PC-9 (cell line): ENCODE results near the gene PTCD1. TPM values are rescaled to one million over a fixed set of nuclear protein-coding genes. Genes with fewer than 3 reads are reported as not detected.
A peak's percentile ranks its signal among the peaks of the same experiment; 100 is the strongest.

Experiments
- BruUV-seq: library from RNA; stranded (reverse); fragments of 400-500 nt; replicated peaks from 2 replicates; lab custom pipeline; 2021; lab: Mats Ljungman, UMichigan
- CTCF ChIA-PET: fragments of 300-600 bp; sonication (Branson Sonifier 250); formaldehyde crosslinking; loops from one replicate; lab custom pipeline; 2022; ENCODE audit warnings: antibody characterized with exemption; lab: Charles Lee
- POLR2A ChIA-PET: fragments of 300-600 bp; sonication (Branson Sonifier 250); formaldehyde crosslinking; loops from one replicate; lab custom pipeline; 2022; ENCODE audit warnings: antibody characterized with exemption; ENCODE audit not compliant: unreplicated experiment; lab: Charles Lee
- DNase-seq, 2 experiments: peaks; one replicate each; pipeline versions ENCODE4 v3.0.0 to v3.0.0-alpha.2; 2015 to 2022; ENCODE audit warnings: mixed read lengths in 1 of 2
- H2AFZ ChIP-seq: fragments of 200-600 bp; sonication (generic); 2 replicates; pipeline ENCODE4 v1.8.1; 2017; ENCODE audit warnings: antibody characterized with exemption
- H3F3A ChIP-seq: fragments of 200-600 bp; sonication (generic); 2 replicates; pipeline ENCODE4 v1.8.1; 2017; ENCODE audit warnings: antibody characterized with exemption, mild to moderate bottlenecking, low read depth; ENCODE audit not compliant: insufficient read depth
- H3K27ac ChIP-seq: fragments of 200-600 bp; sonication (generic); 2 replicates; pipeline ENCODE4 v1.6.1; 2016; ENCODE audit warnings: mixed run types
- H3K27me3 ChIP-seq: fragments of 200-600 bp; sonication (generic); 2 replicates; pipeline ENCODE4 v1.6.1; 2016; ENCODE audit warnings: low read depth, mixed run types; ENCODE audit not compliant: insufficient read depth
- H3K36me3 ChIP-seq: fragments of 200-600 bp; sonication (generic); 2 replicates; pipeline ENCODE4 v1.6.1; 2016; ENCODE audit warnings: low read depth, mixed run types
- H3K4me1 ChIP-seq: fragments of 200-600 bp; sonication (generic); replicated peaks from 2 replicates; pipeline ENCODE4 v1.6.1; 2016; ENCODE audit warnings: mixed run types; ENCODE audit not compliant: insufficient read depth
- H3K4me2 ChIP-seq: fragments of 200-600 bp; sonication (generic); 2 replicates; pipeline ENCODE4 v1.6.1; 2017; ENCODE audit warnings: mixed run types
- H3K4me3 ChIP-seq: fragments of 200-600 bp; sonication (generic); 2 replicates; pipeline ENCODE4 v1.6.1; 2016; ENCODE audit warnings: mixed run types
- H3K79me2 ChIP-seq: fragments of 200-600 bp; sonication (generic); 2 replicates; pipeline ENCODE4 v1.6.1; 2017; ENCODE audit warnings: low read depth, mixed run types
- H3K9me2 ChIP-seq: fragments of 200-600 bp; sonication (generic); 2 replicates; pipeline ENCODE4 v1.8.1; 2017; ENCODE audit warnings: mild to moderate bottlenecking; ENCODE audit not compliant: insufficient read depth
- H3K9me3 ChIP-seq: fragments of 200-600 bp; sonication (generic); 2 replicates; pipeline ENCODE4 v1.8.1; 2016; ENCODE audit warnings: low read depth; ENCODE audit not compliant: insufficient read depth
- H4K20me1 ChIP-seq: fragments of 200-600 bp; sonication (generic); 2 replicates; pipeline ENCODE4 v1.8.1; 2017; ENCODE audit not compliant: insufficient read depth
- CTCF ChIP-seq: fragments of 200-600 bp; sonication (generic); conservative IDR thresholded peaks from 2 replicates; pipeline ENCODE4 v1.6.1; 2017; ENCODE audit warnings: mixed run types, antibody characterized with exemption, mild to moderate bottlenecking, moderate library complexity
- EZH2 ChIP-seq: fragments of 200-600 bp; sonication (generic); IDR thresholded peaks from 2 replicates; pipeline ENCODE4 v1.8.0; 2017; ENCODE audit warnings: antibody characterized with exemption, low read depth
- intact Hi-C: fragments of 100-400 bp; cut with micrococcal nuclease; formaldehyde crosslinking; loops from one replicate; pipeline ENCODE4 v1.10.0; 2022; ENCODE audit not compliant: unreplicated experiment
- total RNA-seq: library from RNA; stranded (reverse); gene quantifications from 2 replicates; pipeline ENCODE4 v1.2.3, GENCODE V29; 2021

The PTCD1 gene
- total RNA-seq, 1 experiment from 2014 or later = 8.0 TPM

- Histone ChIP-seq H3K36me3 (no peaks in the 10 kb centered on the region), H3F3A (peaks cover 57% of the 10 kb centered on the region), H3K4me2 (peak overlapping the region; percentile 35), H2AFZ (no peak overlapping the region), H3K9me2 (no peaks in the 10 kb centered on the region), H3K27me3 (no peaks in the 10 kb centered on the region), H3K79me2 (peaks cover 17% of the 10 kb centered on the region), H3K4me3 (no peak overlapping the region; the same call in 1 of the 2 replicates), H4K20me1 (peaks cover 13% of the 10 kb centered on the region), H3K4me1 (peaks cover 14% of the 10 kb centered on the region), H3K27ac (0 out of 2 replicates have a peak overlapping the region, but pooled peaks have one; percentile 5), H3K9me3 (no peaks in the 10 kb centered on the region)
- peak; percentile 84 to 87 for DNase-seq
- intact Hi-C loops = loop anchor here (5.0 to 10.0 kb wide), 2 partner anchors 98 to 710 kb away; partner anchors contain the start of genes MYH16 and ZNF3
- ChIA-PET CTCF (no interaction called here), POLR2A (no interaction called here)
- TF ChIP-seq EZH2 (no peak), CTCF (no peak)
- BruUV-seq = no TSS peak
Measured at GRCh38 chr7:99372275-99373090, 66.1 kb downstream of the PTCD1 start.

- no TSS peak for BruUV-seq
- no peak overlapping the region for H2AFZ ChIP-seq
- no peak overlapping the region for H3K27ac ChIP-seq
- no peak overlapping the region for H3K4me3 ChIP-seq
- CTCF ChIA-PET = interaction anchor here (0.7 kb wide), 1 partner anchor 385 kb away, joined by 3 read pairs; no protein-coding TSS in a partner anchor
- intact Hi-C loops = loop anchor here (5.0 to 10.0 kb wide), 2 partner anchors 97 to 711 kb away; partner anchors contain the start of genes MYH16 and ZNF3
- POLR2A ChIA-PET = no interaction called here
- H3K27me3 ChIP-seq = no peaks in the 10 kb centered on the region
- peaks cover 11% of the 10 kb centered on the region for H3K79me2 ChIP-seq
- no peaks in the 10 kb centered on the region for H3K9me3 ChIP-seq
- peaks cover 14% of the 10 kb centered on the region for H3K4me1 ChIP-seq
- TF ChIP-seq EZH2 = no peak
- no peak for TF ChIP-seq CTCF
- H3K4me2 ChIP-seq = no peak overlapping the region
- H3F3A ChIP-seq = peaks cover 64% of the 10 kb centered on the region
- no peaks in the 10 kb centered on the region for H3K9me2 ChIP-seq
- H3K36me3 ChIP-seq = peaks cover under 1% of the 10 kb centered on the region
- DNase-seq = no peak
- peaks cover 10% of the 10 kb centered on the region for H4K20me1 ChIP-seq
Measured at GRCh38 chr7:99371376-99371920, 67.2 kb downstream of the PTCD1 start.

GRCh38 chr7:99369767-99370391 lies 68.7 kb downstream of the PTCD1 start:
- Histone ChIP-seq H3K9me3 (no peaks in the 10 kb centered on the region), H3K9me2 (no peaks in the 10 kb centered on the region), H3K4me2 (no peak overlapping the region), H3K27ac (no peak overlapping the region), H3K27me3 (no peaks in the 10 kb centered on the region), H2AFZ (no peak overlapping the region), H3K36me3 (peaks cover 8% of the 10 kb centered on the region), H3F3A (peaks cover 53% of the 10 kb centered on the region), H4K20me1 (peaks cover 6% of the 10 kb centered on the region; the same call in 1 of the 2 replicates), H3K4me3 (no peak overlapping the region), H3K4me1 (peaks cover 11% of the 10 kb centered on the region), H3K79me2 (no peaks in the 10 kb centered on the region; the same call in 1 of the 2 replicates)
- ChIA-PET CTCF (interaction anchor here (0.7 kb wide), 1 partner anchor 24 kb away, joined by 13 read pairs; no protein-coding TSS in a partner anchor), POLR2A (interaction anchor here (0.6 kb wide), 3 partner anchors 186 to 470 kb away, joined by 3 to 12 read pairs (median 7); no protein-coding TSS in a partner anchor)
- TF ChIP-seq CTCF = no peak
- no TSS peak for BruUV-seq
- no peak for DNase-seq
- intact Hi-C loops = loop anchor here (5.0 to 10.0 kb wide), 2 partner anchors 95 to 712 kb away; partner anchors contain the start of genes MYH16 and ZNF3
